ENCODE results near the gene OR1A2. TPM values are rescaled to one million over a fixed set of nuclear protein-coding genes. Genes with fewer than 3 reads are reported as not detected.

Gene OR1A2
- total RNA-seq, 1 experiment from 2014 or later = not detected

DNA sequence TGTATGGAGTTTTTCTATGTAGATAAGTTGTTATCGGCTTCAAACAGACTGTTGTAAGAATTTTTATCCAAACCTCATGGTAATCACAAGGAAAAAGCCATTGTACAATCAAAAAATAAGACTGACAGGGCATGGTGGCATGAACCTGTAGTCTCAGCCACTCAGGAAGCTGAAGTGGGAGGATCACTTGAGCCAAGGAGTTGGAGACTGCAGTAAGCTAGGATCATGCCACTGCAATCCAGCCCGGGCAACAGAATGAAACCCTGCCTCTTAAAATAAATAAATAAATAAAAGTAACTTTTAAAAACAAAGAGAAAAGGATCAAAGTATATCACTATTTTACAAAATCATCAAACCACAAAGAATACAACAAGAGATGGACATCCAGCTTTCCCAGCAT lies 24.5 kb downstream of the OR1A2 start:
- no peak for ATAC-seq
- H3K4me3 ChIP-seq (replicated peaks in 1 of 2; ENCODE audit: low read depth in 1 of 2, low read length in 2 of 2) = no peak overlapping the region
- H3K27ac ChIP-seq (ENCODE audit: low read depth, low read length) = no peak overlapping the region
- H3K4me1 ChIP-seq (ENCODE audit: control insufficient read depth in 1 of 2, insufficient read depth in 2 of 2, low read length in 2 of 2) = no peaks in the 10 kb centered on the region
- no peak overlapping the region for H3K4me2 ChIP-seq (ENCODE audit: low read length)
- no peak overlapping the region for H2AFZ ChIP-seq (ENCODE audit: low read depth, low read length, poor library complexity, severe bottlenecking)
- intact Hi-C loops (cut with micrococcal nuclease) = no loop called here
- CTCF ChIA-PET = no interaction called here
- H4K20me1 ChIP-seq (ENCODE audit: insufficient read depth) = no peaks in the 10 kb centered on the region
- H3K27me3 ChIP-seq (ENCODE audit: insufficient read depth, low read length) = peaks cover under 1% of the 10 kb centered on the region; the same call in 1 of the 2 replicates
- TF ChIP-seq POLR2A (IDR thresholded peaks at IDR 0.05; ENCODE audit: borderline replicate concordance, extremely low read depth, insufficient read depth, insufficient read length) = no peak
- no peaks in the 10 kb centered on the region for H3K79me2 ChIP-seq (ENCODE audit: insufficient read depth, low read length)
- no peak for DNase-seq (ENCODE audit: low read depth, low spot score)
- RAD21 ChIA-PET (ENCODE audit: low non-redundant PET in 1 of 2, low total read pairs in 2 of 2, uncharacterized antibody in 2 of 2, unreplicated experiment in 2 of 2) = no interaction called here
- H3K9me3 ChIP-seq (ENCODE audit: control insufficient read depth in 1 of 2, insufficient read depth in 1 of 2, low read depth in 1 of 2, low read length in 2 of 2) = no peaks in the 10 kb centered on the region
- no peaks in the 10 kb centered on the region for H3K9me2 ChIP-seq (ENCODE audit: insufficient read depth)
- H3K9ac ChIP-seq (ENCODE audit: low read length) = no peak overlapping the region
- POLR2A ChIA-PET = no interaction called here
- H3K36me3 ChIP-seq (ENCODE audit: control insufficient read depth in 1 of 2, insufficient read depth in 2 of 2, low read length in 2 of 2) = no peaks in the 10 kb centered on the region
- no TSS peak for BruUV-seq (replicated peaks)

DNA sequence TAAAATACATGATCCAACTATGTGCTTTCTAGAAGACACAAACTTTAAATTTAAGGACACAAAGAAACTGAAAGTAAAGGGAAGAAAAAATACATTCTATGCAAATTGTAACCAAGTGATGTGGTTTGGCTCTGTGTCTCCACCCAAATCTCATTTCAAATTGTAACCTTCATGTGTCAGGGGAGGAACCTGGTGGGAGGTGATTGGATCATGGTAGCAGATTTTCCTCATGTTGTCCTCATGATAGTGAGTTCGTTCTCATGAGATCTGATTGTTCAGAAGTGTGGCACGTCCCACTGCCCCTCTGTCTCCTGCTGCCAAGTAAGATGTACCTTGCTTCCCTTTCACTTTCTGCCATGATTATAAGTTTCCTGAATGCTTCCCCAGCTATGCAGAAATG lies 25.2 kb downstream of the OR1A2 start:
- POLR2A ChIA-PET = no interaction called here
- no peak overlapping the region for H2AFZ ChIP-seq (ENCODE audit: low read depth, low read length, poor library complexity, severe bottlenecking)
- no peaks in the 10 kb centered on the region for H3K79me2 ChIP-seq (ENCODE audit: insufficient read depth, low read length)
- no peak overlapping the region for H3K27ac ChIP-seq (ENCODE audit: low read depth, low read length)
- no peaks in the 10 kb centered on the region for H3K4me1 ChIP-seq (ENCODE audit: control insufficient read depth in 1 of 2, insufficient read depth in 2 of 2, low read length in 2 of 2)
- ATAC-seq (no peak), DNase-seq (ENCODE audit: low read depth, low spot score) (no peak)
- intact Hi-C loops (cut with micrococcal nuclease) = no loop called here
- no TSS peak for BruUV-seq (replicated peaks)
- no peak overlapping the region for H3K4me2 ChIP-seq (ENCODE audit: low read length)
- no peaks in the 10 kb centered on the region for H4K20me1 ChIP-seq (ENCODE audit: insufficient read depth)
- RAD21 ChIA-PET (ENCODE audit: low non-redundant PET in 1 of 2, low total read pairs in 2 of 2, uncharacterized antibody in 2 of 2, unreplicated experiment in 2 of 2) = no interaction called here
- no peaks in the 10 kb centered on the region for H3K9me3 ChIP-seq (ENCODE audit: control insufficient read depth in 1 of 2, insufficient read depth in 1 of 2, low read depth in 1 of 2, low read length in 2 of 2)
- no peaks in the 10 kb centered on the region for H3K27me3 ChIP-seq (ENCODE audit: insufficient read depth, low read length)
- CTCF ChIA-PET = no interaction called here
- no peaks in the 10 kb centered on the region for H3K9me2 ChIP-seq (ENCODE audit: insufficient read depth)
- H3K9ac ChIP-seq (ENCODE audit: low read length) = no peak overlapping the region
- no peaks in the 10 kb centered on the region for H3K36me3 ChIP-seq (ENCODE audit: control insufficient read depth in 1 of 2, insufficient read depth in 2 of 2, low read length in 2 of 2)
- H3K4me3 ChIP-seq (replicated peaks in 1 of 2; ENCODE audit: low read depth in 1 of 2, low read length in 2 of 2) = no peak overlapping the region
- TF ChIP-seq EZH2phosphoT487 (IDR thresholded peaks at IDR 0.05; ENCODE audit: borderline replicate concordance) (no peak), SIN3A (IDR thresholded peaks at IDR 0.05; ENCODE audit: low read depth) (no peak), CEBPB (IDR thresholded peaks at IDR 0.05; ENCODE audit: low read depth) (no peak), FOSL1 (IDR thresholded peaks at IDR 0.05; ENCODE audit: low read depth) (no peak), RAD21 (IDR thresholded peaks at IDR 0.05; ENCODE audit: low read depth) (no peak), ELF1 (IDR thresholded peaks at IDR 0.05; ENCODE audit: borderline replicate concordance, low read depth) (no peak), CBX3 (IDR thresholded peaks at IDR 0.05; ENCODE audit: low read depth) (no peak), EGR1 (IDR thresholded peaks at IDR 0.05; ENCODE audit: low read depth) (no peak), EZH2 (IDR thresholded peaks at IDR 0.05) (no peak), JUND (IDR thresholded peaks at IDR 0.05) (no peak), SP1 (IDR thresholded peaks at IDR 0.05; ENCODE audit: low read depth) (no peak), POLR2A (IDR thresholded peaks at IDR 0.05; ENCODE audit: borderline replicate concordance, extremely low read depth, insufficient read depth, insufficient read length) (no peak), SRF (IDR thresholded peaks at IDR 0.05; ENCODE audit: low read depth) (no peak), POLR2AphosphoS5 (IDR thresholded peaks at IDR 0.05; ENCODE audit: low read depth, low read length) (no peak)
- TF ChIP-seq, protein P1, sequence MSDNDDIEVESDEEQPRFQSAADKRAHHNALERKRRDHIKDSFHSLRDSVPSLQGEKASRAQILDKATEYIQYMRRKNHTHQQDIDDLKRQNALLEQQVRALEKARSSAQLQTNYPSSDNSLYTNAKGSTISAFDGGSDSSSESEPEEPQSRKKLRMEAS (IDR thresholded peaks at IDR 0.05) = no peak
- TF ChIP-seq, protein P2, sequence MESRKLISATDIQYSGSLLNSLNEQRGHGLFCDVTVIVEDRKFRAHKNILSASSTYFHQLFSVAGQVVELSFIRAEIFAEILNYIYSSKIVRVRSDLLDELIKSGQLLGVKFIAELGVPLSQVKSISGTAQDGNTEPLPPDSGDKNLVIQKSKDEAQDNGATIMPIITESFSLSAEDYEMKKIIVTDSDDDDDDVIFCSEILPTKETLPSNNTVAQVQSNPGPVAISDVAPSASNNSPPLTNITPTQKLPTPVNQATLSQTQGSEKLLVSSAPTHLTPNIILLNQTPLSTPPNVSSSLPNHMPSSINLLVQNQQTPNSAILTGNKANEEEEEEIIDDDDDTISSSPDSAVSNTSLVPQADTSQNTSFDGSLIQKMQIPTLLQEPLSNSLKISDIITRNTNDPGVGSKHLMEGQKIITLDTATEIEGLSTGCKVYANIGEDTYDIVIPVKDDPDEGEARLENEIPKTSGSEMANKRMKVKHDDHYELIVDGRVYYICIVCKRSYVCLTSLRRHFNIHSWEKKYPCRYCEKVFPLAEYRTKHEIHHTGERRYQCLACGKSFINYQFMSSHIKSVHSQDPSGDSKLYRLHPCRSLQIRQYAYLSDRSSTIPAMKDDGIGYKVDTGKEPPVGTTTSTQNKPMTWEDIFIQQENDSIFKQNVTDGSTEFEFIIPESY (IDR thresholded peaks at IDR 0.05; ENCODE audit: extremely low read depth, insufficient replicate concordance, low read length) = no peak
- TF ChIP-seq, protein P3, sequence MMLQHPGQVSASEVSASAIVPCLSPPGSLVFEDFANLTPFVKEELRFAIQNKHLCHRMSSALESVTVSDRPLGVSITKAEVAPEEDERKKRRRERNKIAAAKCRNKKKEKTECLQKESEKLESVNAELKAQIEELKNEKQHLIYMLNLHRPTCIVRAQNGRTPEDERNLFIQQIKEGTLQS (IDR thresholded peaks at IDR 0.05) = no peak
- TF ChIP-seq, protein P4, sequence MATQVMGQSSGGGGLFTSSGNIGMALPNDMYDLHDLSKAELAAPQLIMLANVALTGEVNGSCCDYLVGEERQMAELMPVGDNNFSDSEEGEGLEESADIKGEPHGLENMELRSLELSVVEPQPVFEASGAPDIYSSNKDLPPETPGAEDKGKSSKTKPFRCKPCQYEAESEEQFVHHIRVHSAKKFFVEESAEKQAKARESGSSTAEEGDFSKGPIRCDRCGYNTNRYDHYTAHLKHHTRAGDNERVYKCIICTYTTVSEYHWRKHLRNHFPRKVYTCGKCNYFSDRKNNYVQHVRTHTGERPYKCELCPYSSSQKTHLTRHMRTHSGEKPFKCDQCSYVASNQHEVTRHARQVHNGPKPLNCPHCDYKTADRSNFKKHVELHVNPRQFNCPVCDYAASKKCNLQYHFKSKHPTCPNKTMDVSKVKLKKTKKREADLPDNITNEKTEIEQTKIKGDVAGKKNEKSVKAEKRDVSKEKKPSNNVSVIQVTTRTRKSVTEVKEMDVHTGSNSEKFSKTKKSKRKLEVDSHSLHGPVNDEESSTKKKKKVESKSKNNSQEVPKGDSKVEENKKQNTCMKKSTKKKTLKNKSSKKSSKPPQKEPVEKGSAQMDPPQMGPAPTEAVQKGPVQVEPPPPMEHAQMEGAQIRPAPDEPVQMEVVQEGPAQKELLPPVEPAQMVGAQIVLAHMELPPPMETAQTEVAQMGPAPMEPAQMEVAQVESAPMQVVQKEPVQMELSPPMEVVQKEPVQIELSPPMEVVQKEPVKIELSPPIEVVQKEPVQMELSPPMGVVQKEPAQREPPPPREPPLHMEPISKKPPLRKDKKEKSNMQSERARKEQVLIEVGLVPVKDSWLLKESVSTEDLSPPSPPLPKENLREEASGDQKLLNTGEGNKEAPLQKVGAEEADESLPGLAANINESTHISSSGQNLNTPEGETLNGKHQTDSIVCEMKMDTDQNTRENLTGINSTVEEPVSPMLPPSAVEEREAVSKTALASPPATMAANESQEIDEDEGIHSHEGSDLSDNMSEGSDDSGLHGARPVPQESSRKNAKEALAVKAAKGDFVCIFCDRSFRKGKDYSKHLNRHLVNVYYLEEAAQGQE (IDR thresholded peaks at IDR 0.05; ENCODE audit: low read depth) = no peak
